ENCODE measurements around the gene SLAMF9. TPM values are rescaled to one million over a fixed set of nuclear protein-coding genes. Genes with fewer than 3 reads are reported as not detected.

SLAMF9 gene
- total RNA-seq, 2 donors from 2014 or later, result not detected

- Histone ChIP-seq H3K4me3 (no peak overlapping the region), H3K36me3 (peaks cover 7 to 15% of the 10 kb centered on the region in 2 donors), H3K27ac (peak overlapping the region in 1 of 2 donors; percentile 11), H3K27me3 (replicated peaks; ENCODE audit: insufficient read depth) (no peaks in the 10 kb centered on the region), H3K4me1 (replicated peaks) (no peaks in the 10 kb centered on the region), H3K9me3 (no peaks in the 10 kb centered on the region)
- TF ChIP-seq CTCF (IDR thresholded peaks at IDR 0.05), result no peak
- no peak for TF ChIP-seq POLR2AphosphoS5 (IDR thresholded peaks at IDR 0.05)
- TF ChIP-seq POLR2A (IDR thresholded peaks at IDR 0.05), result no peak
- no peak for DNase-seq (ENCODE audit: low spot score)
- WGBS, result 56% methylated on average over 5 of the region's 5 CpGs
- intact Hi-C loops (cut with DNase I), result no loop called here
Observed at GRCh38 chr1:159915571-159916241, 38.3 kb downstream of the SLAMF9 start.

- TF ChIP-seq POLR2A (IDR thresholded peaks at IDR 0.05) (no peak), POLR2AphosphoS5 (IDR thresholded peaks at IDR 0.05) (peak; percentile 5), CTCF (IDR thresholded peaks at IDR 0.05) (no peak)
- no peak for DNase-seq (ENCODE audit: low spot score)
- H3K9me3 ChIP-seq, result no peaks in the 10 kb centered on the region
- H3K36me3 ChIP-seq, result peaks cover 7 to 10% of the 10 kb centered on the region in 2 donors
- 77% methylated on average over 10 of the region's 10 CpGs for WGBS
- H3K4me1 ChIP-seq (replicated peaks), result no peaks in the 10 kb centered on the region
- peak overlapping the region in 1 of 2 donors; percentile 11 for H3K27ac ChIP-seq
- intact Hi-C loops (cut with DNase I), result no loop called here
- H3K27me3 ChIP-seq (replicated peaks; ENCODE audit: insufficient read depth), result no peaks in the 10 kb centered on the region
- H3K4me3 ChIP-seq, result no peak overlapping the region
Observed at GRCh38 chr1:159914252-159915018, 39.6 kb downstream of the SLAMF9 start.

GRCh38 chr1:159913451-159914192 is 40.4 kb downstream of the SLAMF9 start:
- H3K27me3 ChIP-seq (replicated peaks; ENCODE audit: insufficient read depth), result no peaks in the 10 kb centered on the region
- DNase-seq (ENCODE audit: low spot score), result peak; percentile 32
- intact Hi-C loops (cut with DNase I), result no loop called here
- TF ChIP-seq CTCF (IDR thresholded peaks at IDR 0.05) (no peak), POLR2A (IDR thresholded peaks at IDR 0.05) (no peak), POLR2AphosphoS5 (IDR thresholded peaks at IDR 0.05) (no peak)
- H3K4me1 ChIP-seq (replicated peaks), result no peaks in the 10 kb centered on the region
- peaks cover 2 to 6% of the 10 kb centered on the region in 2 donors for H3K36me3 ChIP-seq
- H3K9me3 ChIP-seq, result no peaks in the 10 kb centered on the region
- H3K27ac ChIP-seq, result peak overlapping the region in 1 of 2 donors; percentile 11
- 38% methylated on average over 5 of the region's 5 CpGs for WGBS
- no peak overlapping the region for H3K4me3 ChIP-seq

- no peak for TF ChIP-seq POLR2A (IDR thresholded peaks at IDR 0.05)
- Histone ChIP-seq H3K4me1 (replicated peaks) (no peaks in the 10 kb centered on the region), H3K9me3 (no peaks in the 10 kb centered on the region), H3K4me3 (no peak overlapping the region), H3K27me3 (replicated peaks; ENCODE audit: insufficient read depth) (no peaks in the 10 kb centered on the region), H3K27ac (no peak overlapping the region), H3K36me3 (no peaks in the 10 kb centered on the region)
- intact Hi-C loops (cut with DNase I), result no loop called here
- DNase-seq (ENCODE audit: low spot score), result no peak
- WGBS, result 78% methylated on average over 6 of the region's 6 CpGs
Observed at GRCh38 chr1:159911326-159912070, 42.5 kb downstream of the SLAMF9 start.
